H9 (cell line): ENCODE measurements around the gene ROBO2. TPM values are rescaled to one million over a fixed set of nuclear protein-coding genes. Genes with fewer than 3 reads are reported as not detected.

Experiments
- DNase-seq: peaks from one replicate; pipeline ENCODE4 v3.0.0-alpha.2; 2017
- H2AFZ ChIP-seq: one replicate; pipeline ENCODE4 v1.6.1; 2013; ENCODE audit warnings: mild to moderate bottlenecking, low read length, control low read depth, moderate library complexity
- H2AK5ac ChIP-seq: 2 replicates; pipeline ENCODE4 v1.6.1; 2013; ENCODE audit warnings: low read length, control low read depth, mixed read lengths; ENCODE audit not compliant: insufficient read length
- H2BK120ac ChIP-seq: one replicate; pipeline ENCODE4 v1.6.1; 2013; ENCODE audit warnings: low read depth, mild to moderate bottlenecking, low read length, control low read depth, inconsistent platforms; ENCODE audit not compliant: poor library complexity, severe bottlenecking
- H2BK12ac ChIP-seq: 2 replicates; pipeline ENCODE4 v1.6.1; 2013; ENCODE audit warnings: low read length, control low read depth, mixed read lengths, low read depth; ENCODE audit not compliant: insufficient read length
- H2BK15ac ChIP-seq: 2 replicates; pipeline ENCODE4 v1.6.1; 2013; ENCODE audit warnings: low read depth, low read length, control low read depth
- H2BK20ac ChIP-seq: one replicate; pipeline ENCODE4 v1.6.1; 2013; ENCODE audit warnings: low read depth, mild to moderate bottlenecking, low read length, control low read depth, inconsistent platforms; ENCODE audit not compliant: poor library complexity, severe bottlenecking
- H2BK5ac ChIP-seq: 2 replicates; pipeline ENCODE4 v1.6.1; 2013; ENCODE audit warnings: low read length, control low read depth, mixed read lengths; ENCODE audit not compliant: insufficient read length
- H3K14ac ChIP-seq: 2 replicates; pipeline ENCODE4 v1.6.1; 2013; ENCODE audit warnings: low read length, control low read depth; ENCODE audit not compliant: insufficient read depth
- H3K18ac ChIP-seq: 2 replicates; pipeline ENCODE4 v1.6.1; 2013; ENCODE audit warnings: low read depth, mild to moderate bottlenecking, mixed read lengths, low read length, control low read depth; ENCODE audit not compliant: insufficient read length
- H3K23ac ChIP-seq: 2 replicates; pipeline ENCODE4 v1.6.1; 2013; ENCODE audit warnings: low read length, control low read depth, mixed read lengths, low read depth; ENCODE audit not compliant: insufficient read length
- H3K23me2 ChIP-seq: 2 replicates; pipeline ENCODE4 v1.6.1; 2013; ENCODE audit warnings: low read depth, mild to moderate bottlenecking, mixed read lengths, low read length, control low read depth; ENCODE audit not compliant: insufficient read length, poor library complexity, severe bottlenecking
- H3K27ac ChIP-seq: 2 replicates; pipeline ENCODE4 v1.5.1; 2013; ENCODE audit warnings: low read length, control low read depth, mixed read lengths, low read depth; ENCODE audit not compliant: insufficient read length
- H3K27me3 ChIP-seq: 2 replicates; pipeline ENCODE4 v1.6.1; 2013; ENCODE audit warnings: low read length, control low read depth, inconsistent platforms; ENCODE audit not compliant: insufficient read depth
- H3K4ac ChIP-seq: 2 replicates; pipeline ENCODE4 v1.6.1; 2013; ENCODE audit warnings: low read depth, mild to moderate bottlenecking, control low read depth, inconsistent platforms, low read length, moderate library complexity
- H3K4me1 ChIP-seq: 2 replicates; pipeline ENCODE4 v1.6.1; 2013; ENCODE audit warnings: low read length, control low read depth, inconsistent platforms; ENCODE audit not compliant: insufficient read depth
- H3K4me2 ChIP-seq: 2 replicates; pipeline ENCODE4 v1.6.1; 2013; ENCODE audit warnings: low read length, control low read depth, mixed read lengths; ENCODE audit not compliant: insufficient read length, insufficient read depth
- H3K56ac ChIP-seq: 2 replicates; pipeline ENCODE4 v1.6.1; 2013; ENCODE audit warnings: low read depth, mild to moderate bottlenecking, mixed read lengths, low read length, control low read depth; ENCODE audit not compliant: insufficient read length
- H3K79me1 ChIP-seq: 2 replicates; pipeline ENCODE4 v1.6.1; 2013; ENCODE audit warnings: low read depth, mild to moderate bottlenecking, moderate library complexity, low read length, control low read depth, inconsistent platforms; ENCODE audit not compliant: insufficient read depth, poor library complexity, severe bottlenecking
- H3K79me2 ChIP-seq: 2 replicates; pipeline ENCODE4 v1.6.1; 2013; ENCODE audit warnings: low read length, control low read depth, inconsistent platforms; ENCODE audit not compliant: insufficient read depth
- H3K9ac ChIP-seq: 2 replicates; pipeline ENCODE4 v1.6.1; 2013; ENCODE audit warnings: low read length, control low read depth, mixed read lengths; ENCODE audit not compliant: insufficient read length; ENCODE audit errors: extremely low read depth
- H3K9me3 ChIP-seq: one replicate; pipeline ENCODE4 v1.6.1; 2013; ENCODE audit warnings: low read depth, low read length, inconsistent platforms; ENCODE audit not compliant: control insufficient read depth
- H3T11ph ChIP-seq: one replicate; pipeline ENCODE4 v1.6.1; 2013; ENCODE audit warnings: mild to moderate bottlenecking, low read length, control low read depth, inconsistent platforms
- H4K20me1 ChIP-seq: one replicate; pipeline ENCODE4 v1.6.1; 2013; ENCODE audit not compliant: control insufficient read depth, insufficient read length, insufficient read depth
- H4K5ac ChIP-seq: 2 replicates; pipeline ENCODE4 v1.6.1; 2013; ENCODE audit warnings: low read depth, mild to moderate bottlenecking, mixed read lengths, low read length, control low read depth; ENCODE audit not compliant: insufficient read length
- H4K8ac ChIP-seq: replicated peaks from 2 replicates; pipeline ENCODE4 v1.6.1; 2013; ENCODE audit warnings: low read length, control low read depth, mixed read lengths, low read depth; ENCODE audit not compliant: insufficient read length
- H4K91ac ChIP-seq: 2 replicates; pipeline ENCODE4 v1.6.1; 2013; ENCODE audit warnings: low read depth, mild to moderate bottlenecking, moderate library complexity, mixed read lengths, low read length, control low read depth; ENCODE audit not compliant: insufficient read length
- H3K27ac Mint-ChIP-seq, 3 experiments: 2 replicates in 2 of 3; 3 replicates in 1 of 3; pipeline ENCODE4 v1.8.0; 2020 to 2021; ENCODE audit warnings: mixed read lengths in 3 of 3, mild to moderate bottlenecking in 1 of 3, moderate library complexity in 1 of 3
- H3K27me3 Mint-ChIP-seq: 2 replicates; pipeline ENCODE4 v1.8.0; 2021; ENCODE audit warnings: low read depth, mild to moderate bottlenecking, moderate library complexity, mixed read lengths
- H3K36me3 Mint-ChIP-seq, 3 experiments: 2 replicates in 2 of 3; 3 replicates in 1 of 3; pipeline ENCODE4 v1.8.0; 2020 to 2021; ENCODE audit warnings: low read depth in 3 of 3, mixed read lengths in 3 of 3; ENCODE audit not compliant: insufficient read depth in 1 of 3
- H3K4me1 Mint-ChIP-seq, 2 experiments: 2 replicates each; pipeline ENCODE4 v1.8.0; 2020; ENCODE audit warnings: mixed read lengths in 2 of 2
- H3K4me3 Mint-ChIP-seq, 2 experiments: 2 replicates in 1 of 2; 3 replicates in 1 of 2; pipeline ENCODE4 v1.8.0; 2020 to 2021; ENCODE audit warnings: mild to moderate bottlenecking in 2 of 2, mixed read lengths in 2 of 2, moderate library complexity in 1 of 2
- H3K9me3 Mint-ChIP-seq, 2 experiments: 2 replicates in 1 of 2; 3 replicates in 1 of 2; pipeline ENCODE4 v1.8.0; 2020; ENCODE audit warnings: mild to moderate bottlenecking in 2 of 2, mixed read lengths in 2 of 2, moderate library complexity in 1 of 2
- CTCF ChIP-seq: fragments of 200-600 bp; sonication (generic); conservative IDR thresholded peaks from 3 replicates; pipeline ENCODE4 v1.8.0; 2021; ENCODE audit warnings: antibody characterized with exemption, mild to moderate bottlenecking
- WGBS: extraction: QIAGEN DNeasy Blood & Tissue Kit; methylation state at CpG from one replicate; pipeline ENCODE4 v1.1.7; 2013; ENCODE audit warnings: missing lambda C conversion rate, low lambda C conversion rate, mixed read lengths; ENCODE audit not compliant: insufficient read length; ENCODE audit errors: extremely low coverage; 5-methylcytosine and 5-hydroxymethylcytosine counted together
- total RNA-seq: library from RNA; stranded (reverse); gene quantifications from 2 replicates; pipeline ENCODE4 v1.2.1, GENCODE V29; 2021

ROBO2 gene
- total RNA-seq, 1 experiment from 2014 or later, result 2.3 TPM

- Histone ChIP-seq H4K91ac (no peak overlapping the region), H2BK120ac (no peak overlapping the region), H3K9me3 (no peaks in the 10 kb centered on the region), H3K23me2 (no peaks in the 10 kb centered on the region), H4K20me1 (no peaks in the 10 kb centered on the region), H2BK15ac (no peak overlapping the region), H2AFZ (no peak overlapping the region), H2BK5ac (no peak overlapping the region), H2BK20ac (no peak overlapping the region), H3T11ph (no peak overlapping the region), H4K5ac (no peak overlapping the region), H3K27ac (no peak overlapping the region), H4K8ac (no peak overlapping the region), H3K56ac (no peak overlapping the region), H3K27me3 (no peaks in the 10 kb centered on the region), H3K9ac (no peak overlapping the region), H3K79me2 (no peaks in the 10 kb centered on the region), H2AK5ac (no peak overlapping the region), H3K4me2 (no peak overlapping the region), H2BK12ac (no peak overlapping the region), H3K23ac (no peak overlapping the region), H3K4ac (no peak overlapping the region), H3K79me1 (no peaks in the 10 kb centered on the region), H3K18ac (no peak overlapping the region), H3K14ac (no peak overlapping the region), H3K4me1 (no peaks in the 10 kb centered on the region)
- Mint-ChIP-seq H3K4me3 (no peak overlapping the region), H3K36me3 (no peaks in the 10 kb centered on the region), H3K9me3 (peaks cover 0 to 3% of the 10 kb centered on the region in 2 experiments; a peak in 1 of 5 replicates), H3K27me3 (no peaks in the 10 kb centered on the region), H3K4me1 (peaks cover 7 to 8% of the 10 kb centered on the region in 2 experiments), H3K27ac (peak overlapping the region in 2 of 3 experiments; percentile 86 to 90; a peak in 4 of 7 replicates)
- no CpG with 5 or more reads among the region's 5 CpGs for WGBS
- TF ChIP-seq CTCF, result no peak
- no peak for DNase-seq
Observed at GRCh38 chr3:76990606-76991005, 49.3 kb upstream of the ROBO2 start.
